Aorta (tissue), 5 donors: Measurements from ENCODE around the gene DTNB. TPM values are rescaled to one million over a fixed set of nuclear protein-coding genes. Genes with fewer than 3 reads are reported as not detected.

Experiments
- ATAC-seq: fragments of 200-7000 bp; cut with Tn5 transposase; one replicate; pipeline ENCODE4 v1.9.1; 2022; ENCODE audit warnings: moderate library complexity; ENCODE audit not compliant: low FRiP score
- DNase-seq, 2 donors: peaks; one replicate each; pipeline ENCODE4 v3.0.0-alpha.2; 2020
- H3K27ac ChIP-seq, 2 donors: one replicate each; pipeline ENCODE4 v1.5.1; 2013; ENCODE audit warnings: low read length in 2 of 2, mild to moderate bottlenecking in 2 of 2, moderate library complexity in 2 of 2, control low read depth in 1 of 2, inconsistent platforms in 1 of 2, low read depth in 1 of 2
- H3K27me3 ChIP-seq, 2 donors: one replicate each; pipeline ENCODE4 v1.6.1; 2013; ENCODE audit warnings: control low read depth in 1 of 2, low read length in 1 of 2, mild to moderate bottlenecking in 1 of 2, moderate library complexity in 1 of 2; ENCODE audit not compliant: insufficient read depth in 2 of 2, control insufficient read depth in 1 of 2
- H3K36me3 ChIP-seq, 2 donors: one replicate each; pipeline ENCODE4 v1.6.1; 2013; ENCODE audit warnings: control low read depth in 1 of 2, low read length in 1 of 2, mild to moderate bottlenecking in 1 of 2; ENCODE audit not compliant: insufficient read depth in 2 of 2, control insufficient read depth in 1 of 2
- H3K4me1 ChIP-seq, 2 donors: one replicate each; pipeline ENCODE4 v1.6.1; 2013; ENCODE audit warnings: low read length in 2 of 2, control low read depth in 1 of 2, mild to moderate bottlenecking in 1 of 2, moderate library complexity in 1 of 2; ENCODE audit not compliant: insufficient read depth in 2 of 2, control insufficient read depth in 1 of 2
- H3K4me3 ChIP-seq, 2 donors: one replicate each; pipeline ENCODE4 v1.5.1; 2013; ENCODE audit warnings: low read length in 2 of 2, control low read depth in 1 of 2, mild to moderate bottlenecking in 1 of 2
- H3K9me3 ChIP-seq: one replicate; pipeline ENCODE4 v1.6.1; 2013; ENCODE audit warnings: mild to moderate bottlenecking, low read length; ENCODE audit not compliant: control insufficient read depth
- WGBS, 2 donors: extraction: QIAGEN DNeasy Blood & Tissue Kit; methylation state at CpG; one replicate each; pipeline ENCODE4 v1.1.7; 2013; 5-methylcytosine and 5-hydroxymethylcytosine counted together
- intact Hi-C, 2 donors: fragments of 100-400 bp; cut with DNase I; formaldehyde crosslinking; loops; one replicate each; pipeline versions ENCODE4 v1.14.2 to v1.15.0; 2022
- polyA plus RNA-seq, 2 donors: library from polyadenylated mRNA; stranded (reverse); fragments of 200-250 nt; gene quantifications; one replicate each; pipeline ENCODE4 v1.2.3, GENCODE V29; 2013
- total RNA-seq, 2 donors: library from RNA; stranded (reverse); fragmentation: NEBNext Ultra II Directional; extraction: Animal tissue kit (Norgen Biotek cat#: 25700); gene quantifications; one replicate each; pipeline ENCODE4 v1.2.1, GENCODE V29; 2021
- donor health status: healthy with polysubstance abuse.
- donor health status: Bipolar disorder and iron deficiency.
- donor health status: DM: no; HTN: no; CAD: no.
- donor health status: DM: no; HTN: no; CAD: no.
- donor health status: DM: yes; HTN: yes; CAD: no.

Gene DTNB
- total and polyA plus RNA-seq, 4 donors: 14.7 to 33.7 (median 17.1) TPM

DNA sequence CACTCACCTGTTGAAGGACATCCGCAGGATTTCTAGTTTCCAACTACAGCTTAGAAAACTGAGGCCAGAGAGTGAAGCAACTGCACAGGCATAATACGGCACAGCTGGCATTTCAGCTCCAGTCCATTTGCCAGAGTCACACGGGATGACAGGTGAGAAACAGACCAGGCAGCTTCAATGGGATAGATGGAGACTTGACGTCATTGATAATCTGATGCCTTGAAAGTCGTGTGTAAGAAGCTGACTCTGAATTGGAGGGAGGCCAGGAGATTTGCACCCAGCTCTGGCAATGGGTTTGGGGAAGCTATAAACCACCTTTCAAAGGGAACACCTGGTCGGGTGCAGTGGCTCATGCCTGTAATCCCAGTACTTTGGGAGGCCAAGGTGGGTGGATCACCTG lies 319.3 kb downstream of the DTNB start:
- DNase-seq (no peak), ATAC-seq (no peak)
- no peak overlapping the region for H3K27ac ChIP-seq
- H3K4me3 ChIP-seq: no peak overlapping the region
- intact Hi-C loops: no loop called here
- H3K27me3 ChIP-seq: no peaks in the 10 kb centered on the region
- 72 to 74% methylated on average over 6 of the region's 6 CpGs for WGBS, 2 donors
- H3K36me3 ChIP-seq: no peaks in the 10 kb centered on the region
- no peaks in the 10 kb centered on the region for H3K4me1 ChIP-seq
- H3K9me3 ChIP-seq: no peaks in the 10 kb centered on the region

DNA sequence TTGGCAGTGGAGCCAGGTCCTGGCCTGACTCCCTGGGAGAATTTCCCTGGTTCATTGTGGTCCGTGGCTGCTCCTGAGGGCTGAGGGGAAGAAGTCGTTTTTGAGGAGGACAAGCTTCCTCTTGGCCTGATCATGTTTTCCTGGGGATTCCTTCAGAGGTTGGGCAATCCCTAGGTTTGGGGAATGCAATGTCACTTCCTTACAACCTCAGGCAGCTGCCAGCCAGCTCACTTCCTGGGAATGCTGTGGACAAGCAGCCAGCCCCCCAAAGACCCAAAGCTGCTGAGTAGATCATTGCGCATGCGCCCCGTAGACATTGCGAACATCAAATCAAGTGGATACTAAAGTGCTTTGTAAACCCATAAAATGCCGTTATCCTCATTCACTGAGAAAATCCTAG lies 324.0 kb downstream of the DTNB start:
- 72 to 73% methylated on average over 7 of the region's 7 CpGs for WGBS, 2 donors
- Histone ChIP-seq H3K4me3 (no peak overlapping the region), H3K9me3 (no peaks in the 10 kb centered on the region), H3K27me3 (no peaks in the 10 kb centered on the region), H3K36me3 (no peaks in the 10 kb centered on the region), H3K4me1 (no peaks in the 10 kb centered on the region), H3K27ac (no peak overlapping the region)
- ATAC-seq: no peak
- DNase-seq: peak in 1 of 2 donors; percentile 34
- intact Hi-C loops: no loop called here

DNA sequence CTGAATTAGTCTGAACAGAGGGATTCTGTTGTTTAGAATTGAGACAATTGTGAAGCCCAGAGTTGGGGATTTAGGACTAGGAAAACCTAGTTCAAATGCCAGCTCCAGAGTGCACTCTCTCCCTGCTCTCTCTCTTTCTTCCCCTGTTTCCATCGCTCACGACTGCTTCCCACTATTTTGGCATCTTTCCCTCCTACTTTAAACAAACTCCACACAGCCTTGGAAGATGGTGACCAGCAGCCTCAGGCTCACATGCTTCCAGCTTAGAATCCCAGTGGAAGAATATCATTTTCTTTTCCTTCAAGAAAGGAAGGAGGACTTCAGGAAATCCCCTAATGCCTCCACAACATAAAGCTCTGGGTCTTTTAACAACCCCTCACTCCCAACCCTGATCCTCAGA lies 325.5 kb downstream of the DTNB start:
- Histone ChIP-seq H3K4me3 (no peak overlapping the region), H3K36me3 (no peaks in the 10 kb centered on the region), H3K27me3 (no peaks in the 10 kb centered on the region), H3K27ac (no peak overlapping the region), H3K4me1 (no peaks in the 10 kb centered on the region), H3K9me3 (no peaks in the 10 kb centered on the region)
- ATAC-seq: no peak
- no peak for DNase-seq
- 1 to 6% methylated on average over 2 of the region's 2 CpGs for WGBS, 2 donors
- intact Hi-C loops: no loop called here

DNA sequence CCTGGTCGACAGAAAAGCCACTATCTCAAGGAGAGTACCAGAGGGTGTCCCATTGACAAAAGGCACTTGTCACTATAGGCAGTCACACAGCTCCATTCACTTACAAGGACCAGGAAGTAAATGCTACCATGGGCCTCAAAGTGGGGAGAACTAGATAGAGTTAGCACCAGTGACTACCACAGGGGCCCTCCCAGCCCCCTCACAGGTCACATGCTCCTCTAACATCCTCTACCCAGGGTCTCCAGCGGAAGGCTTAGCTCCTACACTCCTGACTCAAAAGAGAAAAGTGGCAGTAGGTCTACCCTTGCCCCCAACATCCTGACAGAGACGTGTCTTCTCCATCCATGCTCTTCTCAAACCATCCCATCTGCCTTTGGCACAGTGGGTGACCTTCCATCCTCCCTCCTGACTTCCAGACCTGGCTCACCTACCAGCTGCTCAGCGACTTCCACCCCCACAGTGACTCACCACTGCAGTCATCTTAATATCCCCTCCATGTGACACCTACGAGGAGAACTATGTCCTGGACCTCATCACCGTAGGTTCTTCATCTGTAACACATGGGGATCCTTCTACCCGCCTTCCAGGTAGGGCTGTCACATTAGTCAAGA lies 326.1 kb downstream of the DTNB start:
- 79 to 80% methylated on average over 7 of the region's 7 CpGs for WGBS, 2 donors
- no peak overlapping the region for H3K27ac ChIP-seq
- no peaks in the 10 kb centered on the region for H3K9me3 ChIP-seq
- no peak overlapping the region for H3K4me3 ChIP-seq
- ATAC-seq: no peak
- no peaks in the 10 kb centered on the region for H3K27me3 ChIP-seq
- DNase-seq: no peak
- no peaks in the 10 kb centered on the region for H3K36me3 ChIP-seq
- intact Hi-C loops: no loop called here
- H3K4me1 ChIP-seq: no peaks in the 10 kb centered on the region

DNA sequence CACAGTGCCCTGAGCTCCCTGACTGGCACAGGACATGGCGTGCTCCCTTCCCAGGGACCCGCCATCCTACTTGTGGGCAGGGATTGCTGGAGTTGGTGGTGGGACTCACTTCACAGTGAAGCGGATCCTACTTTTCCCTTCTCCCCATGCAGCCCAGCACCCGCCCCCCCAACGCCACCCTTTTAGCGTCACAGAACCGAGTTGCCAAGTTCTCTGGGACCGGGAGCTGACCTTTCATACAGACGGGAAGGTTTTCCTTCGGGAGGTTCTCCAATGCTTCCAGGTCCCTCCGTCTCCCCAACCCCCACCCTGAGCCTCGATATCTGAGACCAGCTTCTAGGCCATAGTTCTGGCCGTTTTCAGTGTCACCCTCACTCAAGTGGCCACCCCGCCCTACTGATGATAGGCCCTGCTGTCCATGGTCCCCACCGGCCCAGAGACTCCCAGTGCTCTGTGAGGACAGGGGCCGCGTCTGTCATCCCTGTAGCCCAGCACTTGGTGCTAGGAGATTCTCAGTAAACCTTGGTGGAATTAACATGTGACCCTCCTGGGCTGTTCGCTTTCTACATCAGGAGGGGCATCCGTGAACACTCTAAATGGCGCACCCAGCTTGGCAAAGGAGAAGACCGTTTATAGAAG lies 330.1 kb downstream of the DTNB start:
- 87 to 88% methylated on average over 21 of the region's 21 CpGs for WGBS, 2 donors
- no peaks in the 10 kb centered on the region for H3K36me3 ChIP-seq
- no peaks in the 10 kb centered on the region for H3K9me3 ChIP-seq
- DNase-seq: no peak
- ATAC-seq: no peak
- H3K4me1 ChIP-seq: no peaks in the 10 kb centered on the region
- no peaks in the 10 kb centered on the region for H3K27me3 ChIP-seq
- intact Hi-C loops: loop anchor here (2.0 to 5.0 kb wide), 4 partner anchors 33 to 179 kb away; no protein-coding TSS in a partner anchor
- no peak overlapping the region for H3K27ac ChIP-seq
- no peak overlapping the region for H3K4me3 ChIP-seq

DNA sequence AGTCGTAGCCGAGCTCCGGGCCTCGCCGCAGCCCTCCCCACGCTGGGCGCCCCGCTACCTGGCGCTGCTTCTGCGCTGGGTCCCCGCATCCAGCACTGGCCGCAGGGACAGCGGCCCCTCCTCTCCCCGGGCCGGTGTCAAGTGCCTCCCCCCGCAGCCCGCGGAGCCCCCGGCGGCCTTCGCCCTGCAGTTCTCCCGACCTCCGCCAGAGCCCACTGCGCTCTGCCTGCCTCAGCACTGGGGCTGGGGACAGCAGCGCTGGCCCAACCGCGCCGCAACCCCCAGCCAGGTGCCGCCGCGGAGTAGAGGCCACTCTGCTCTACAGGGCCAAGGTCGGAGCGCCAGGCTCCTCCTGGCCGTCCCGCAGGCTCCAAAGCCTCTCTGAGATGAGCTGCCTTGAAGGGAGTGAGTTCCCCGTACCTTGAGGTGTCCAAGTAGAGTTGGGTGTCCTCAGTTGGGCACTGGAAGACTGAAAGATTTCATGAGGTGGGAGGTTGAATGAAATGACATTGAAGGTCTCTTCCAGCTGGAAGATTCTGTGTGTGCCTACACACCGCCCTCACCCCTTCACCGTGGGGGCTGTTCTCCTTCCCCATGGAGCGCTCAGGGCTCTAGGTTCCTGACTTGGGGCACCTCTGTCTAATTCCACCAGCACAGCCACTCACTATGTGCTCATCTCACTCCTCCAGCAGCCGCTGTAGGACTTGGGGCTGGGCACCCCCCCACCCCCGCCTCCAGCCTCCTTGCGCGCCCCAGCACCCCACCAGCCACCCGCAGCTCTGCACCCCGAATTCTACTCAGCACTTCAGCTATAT lies 330.8 kb downstream of the DTNB start:
- DNase-seq: peak; percentile 90 to 94
- Histone ChIP-seq H3K4me3 (peak overlapping the region; percentile 87 to 96), H3K27me3 (no peaks in the 10 kb centered on the region), H3K4me1 (no peaks in the 10 kb centered on the region), H3K27ac (peak overlapping the region in 1 of 2 donors; percentile 42), H3K36me3 (no peaks in the 10 kb centered on the region), H3K9me3 (no peaks in the 10 kb centered on the region)
- ATAC-seq: peak; percentile 92
- 18 to 23% methylated on average over 37 to 45 of the region's 45 CpGs for WGBS, 2 donors
- intact Hi-C loops: loop anchor here (2.0 to 5.0 kb wide), 4 partner anchors 34 to 180 kb away; no protein-coding TSS in a partner anchor

DNA sequence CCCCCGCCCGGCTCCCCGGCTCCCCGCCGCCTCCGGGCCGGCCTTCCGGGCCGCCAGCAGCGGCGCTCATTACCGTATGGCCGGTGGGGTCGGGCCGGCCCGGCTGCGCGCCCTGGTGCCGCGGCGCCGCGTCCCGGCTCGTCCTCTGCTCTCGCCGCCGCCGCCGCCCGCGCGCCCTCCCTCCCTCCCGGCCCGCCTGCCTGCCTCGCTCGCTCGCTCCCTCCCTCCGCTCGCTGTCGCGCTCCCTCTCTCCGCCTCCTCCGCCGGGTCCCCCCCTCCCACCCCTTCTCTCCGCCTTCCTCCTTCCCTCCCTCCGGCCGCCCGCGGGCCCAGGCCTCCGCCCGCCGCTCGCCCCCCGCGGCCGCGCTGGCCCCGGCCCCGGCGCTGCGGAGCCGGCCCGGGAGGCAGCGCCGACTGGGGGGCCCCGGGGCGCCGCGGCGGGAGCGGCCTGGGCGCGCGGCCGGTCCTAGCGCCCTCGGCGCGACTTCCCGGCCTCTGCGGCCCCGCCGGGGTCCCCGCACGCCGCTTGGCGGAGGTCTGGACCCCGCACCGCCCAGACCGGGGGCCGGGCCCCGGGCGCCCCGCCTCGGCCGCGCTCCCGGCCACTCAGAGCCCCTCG lies 331.5 kb downstream of the DTNB start, which contains the start of gene DNMT3A:
Gene DNMT3A, minus strand, starts transcription at position 173 of the 619 bp plus-strand sequence. CDS start 27,941 bp downstream, outside the sequence.
- 1% methylated on average over 29 to 100 of the region's 100 CpGs for WGBS, 2 donors
- intact Hi-C loops: loop anchor here (2.0 to 5.0 kb wide), 4 partner anchors 35 to 180 kb away; no protein-coding TSS in a partner anchor
- Histone ChIP-seq H3K9me3 (no peaks in the 10 kb centered on the region), H3K4me3 (peak within 1 kb of the TSS; percentile 87 to 96), H3K36me3 (no peaks in the 10 kb centered on the region), H3K4me1 (no peaks in the 10 kb centered on the region), H3K27me3 (no peaks in the 10 kb centered on the region), H3K27ac (peak within 1 kb of the TSS in 1 of 2 donors; percentile 42)
- ATAC-seq (peak; percentile 42), DNase-seq (peak; percentile 83 to 91)

DNA sequence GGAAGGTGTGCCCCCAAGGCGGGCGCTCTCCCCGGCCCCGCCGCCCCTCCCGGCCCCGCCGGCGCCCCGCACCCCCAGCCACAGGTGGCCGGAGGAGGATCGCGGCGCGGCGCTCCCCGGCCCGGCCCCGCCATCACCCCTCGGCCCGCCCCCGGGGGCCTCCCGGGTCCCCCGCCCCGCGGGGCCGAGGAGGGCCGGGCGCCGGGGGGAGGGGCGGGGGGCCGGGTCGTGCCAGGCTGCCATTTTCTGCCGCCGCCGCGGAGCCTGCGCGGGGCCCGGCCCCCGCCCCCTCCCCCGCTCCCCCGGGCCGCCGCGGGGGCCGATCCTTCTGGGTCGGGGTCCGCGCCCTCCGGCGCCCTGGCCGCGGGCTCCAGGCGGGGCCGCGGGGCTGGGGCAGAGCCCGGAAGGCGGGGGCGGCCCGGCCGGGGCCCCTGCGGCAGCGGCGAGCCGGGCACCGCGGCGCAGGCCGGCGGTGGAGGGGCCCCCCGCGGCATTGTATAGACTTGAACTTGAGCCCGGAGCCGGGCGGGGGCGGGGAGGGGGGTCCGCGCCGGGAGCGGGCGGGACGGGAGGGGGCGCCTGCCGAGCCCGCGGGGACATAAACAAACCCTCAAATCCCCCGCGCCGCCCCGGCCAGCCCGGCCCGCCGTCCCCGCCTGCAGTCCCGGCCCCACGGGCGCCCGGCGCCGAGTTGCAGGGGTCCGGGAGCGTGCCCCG lies 332.2 kb downstream of the DTNB start:
- Histone ChIP-seq H3K36me3 (no peaks in the 10 kb centered on the region), H3K9me3 (no peaks in the 10 kb centered on the region), H3K4me3 (peak overlapping the region; percentile 87 to 96), H3K4me1 (no peaks in the 10 kb centered on the region), H3K27me3 (no peaks in the 10 kb centered on the region), H3K27ac (no peak overlapping the region)
- WGBS, 2 donors: 0 to 1% methylated on average over 18 to 104 of the region's 104 CpGs
- intact Hi-C loops: loop anchor here (5.0 kb wide), 3 partner anchors 49 to 181 kb away; no protein-coding TSS in a partner anchor
- ATAC-seq: no peak
- DNase-seq: peak in 1 of 2 donors; percentile 83
